Measurements from ENCODE around the gene ZGLP1.

Gene ZGLP1

DNA sequence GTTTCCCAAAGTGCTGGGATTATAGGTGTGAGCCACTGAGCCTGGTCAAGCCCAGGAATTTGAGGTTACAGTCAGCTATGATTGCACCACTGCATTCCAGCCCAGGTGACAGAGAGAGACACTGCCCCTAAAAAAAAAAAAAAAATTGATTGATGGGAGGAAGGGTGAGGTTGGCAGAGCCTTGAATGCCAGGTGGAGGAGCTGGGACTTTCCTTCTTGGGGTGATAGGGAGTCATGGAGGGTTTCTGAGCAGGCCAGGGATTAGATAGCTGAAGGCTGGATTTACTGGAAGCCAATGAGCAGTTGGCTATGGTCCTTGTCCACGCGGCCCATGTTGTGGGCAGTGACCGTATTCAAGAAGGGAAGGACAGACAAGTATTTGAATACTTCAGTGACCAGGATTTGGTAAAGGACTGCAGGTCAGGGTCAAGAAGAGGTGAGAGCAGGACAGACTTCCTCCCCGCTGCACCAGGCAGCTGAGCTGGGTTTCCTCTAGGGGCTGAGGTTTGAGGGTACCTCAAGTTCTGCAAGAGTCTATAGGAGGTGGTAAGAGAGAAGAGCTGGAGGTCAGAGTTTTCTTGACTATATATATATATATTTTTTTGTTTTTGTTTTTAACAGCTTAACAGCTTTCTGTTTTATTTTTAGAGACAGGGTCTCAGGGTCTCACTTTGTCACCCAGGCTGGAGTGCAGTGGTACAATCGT lies 29.7 kb downstream of the ZGLP1 start:
- DNase-seq (ENCODE audit: insufficient read length, low spot score), result no peak
- no peak for TF ChIP-seq CTCF (IDR thresholded peaks at IDR 0.05; ENCODE audit: insufficient read depth, missing control alignments)
- no peak for FAIRE-seq

GRCh38 chr19:10278935-10279334 lies 30.7 kb downstream of the ZGLP1 start:
- DNase-seq (ENCODE audit: insufficient read length, low spot score) (no peak), FAIRE-seq (no peak)
- no peak for TF ChIP-seq CTCF (IDR thresholded peaks at IDR 0.05; ENCODE audit: insufficient read depth, missing control alignments)

DNA sequence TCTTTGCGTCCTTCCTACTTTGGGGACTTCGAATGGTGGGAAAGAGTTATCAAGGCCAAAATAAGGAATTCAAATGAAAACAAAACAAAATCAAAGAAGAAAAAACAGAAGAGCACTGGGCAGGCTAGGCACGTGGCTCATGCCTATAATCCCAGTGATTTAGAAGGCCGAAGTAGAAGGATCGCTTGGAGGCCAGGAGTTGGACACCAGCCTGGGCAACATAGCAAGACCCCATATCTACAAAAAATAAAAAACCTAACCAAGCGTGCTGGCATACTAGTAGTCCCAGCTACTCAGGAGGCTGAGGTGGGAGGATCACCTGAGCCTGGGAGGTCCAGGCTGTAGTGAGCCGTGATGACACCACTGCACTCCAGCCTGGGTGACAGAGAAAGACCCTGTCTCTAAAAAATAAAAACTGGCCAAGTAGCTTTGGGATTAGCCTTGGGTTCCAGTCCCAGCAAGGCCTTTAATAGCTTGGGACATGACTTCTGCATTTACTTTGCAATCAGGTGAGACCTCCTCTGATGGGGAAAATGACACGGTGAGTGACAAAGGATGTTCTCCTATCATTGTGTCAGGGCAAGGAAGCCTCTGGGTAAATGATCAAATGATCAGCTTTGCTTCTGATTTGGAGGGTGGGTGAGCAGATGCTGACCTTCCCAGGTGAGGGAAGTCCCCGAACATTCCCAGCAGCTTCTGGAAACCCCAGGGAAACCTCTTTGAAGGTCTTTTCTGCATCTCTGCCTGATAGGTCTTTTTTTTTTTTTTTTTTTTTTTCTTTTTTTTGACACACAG lies 31.6 kb downstream of the ZGLP1 start:
- FAIRE-seq, result no peak
- no peak for TF ChIP-seq CTCF (IDR thresholded peaks at IDR 0.05; ENCODE audit: insufficient read depth, missing control alignments)
- no peak for DNase-seq (ENCODE audit: insufficient read length, low spot score)

GRCh38 chr19:10274589-10274988 lies 35.0 kb downstream of the ZGLP1 start:
- no peak for TF ChIP-seq CTCF (IDR thresholded peaks at IDR 0.05; ENCODE audit: insufficient read depth, missing control alignments)
- DNase-seq (ENCODE audit: insufficient read length, low spot score), result no peak
- FAIRE-seq, result no peak

GRCh38 chr19:10271543-10272086 lies 38.0 kb downstream of the ZGLP1 start:
- FAIRE-seq (no peak), DNase-seq (ENCODE audit: insufficient read length, low spot score) (no peak)
- TF ChIP-seq CTCF (IDR thresholded peaks at IDR 0.05; ENCODE audit: insufficient read depth, missing control alignments), result no peak

DNA sequence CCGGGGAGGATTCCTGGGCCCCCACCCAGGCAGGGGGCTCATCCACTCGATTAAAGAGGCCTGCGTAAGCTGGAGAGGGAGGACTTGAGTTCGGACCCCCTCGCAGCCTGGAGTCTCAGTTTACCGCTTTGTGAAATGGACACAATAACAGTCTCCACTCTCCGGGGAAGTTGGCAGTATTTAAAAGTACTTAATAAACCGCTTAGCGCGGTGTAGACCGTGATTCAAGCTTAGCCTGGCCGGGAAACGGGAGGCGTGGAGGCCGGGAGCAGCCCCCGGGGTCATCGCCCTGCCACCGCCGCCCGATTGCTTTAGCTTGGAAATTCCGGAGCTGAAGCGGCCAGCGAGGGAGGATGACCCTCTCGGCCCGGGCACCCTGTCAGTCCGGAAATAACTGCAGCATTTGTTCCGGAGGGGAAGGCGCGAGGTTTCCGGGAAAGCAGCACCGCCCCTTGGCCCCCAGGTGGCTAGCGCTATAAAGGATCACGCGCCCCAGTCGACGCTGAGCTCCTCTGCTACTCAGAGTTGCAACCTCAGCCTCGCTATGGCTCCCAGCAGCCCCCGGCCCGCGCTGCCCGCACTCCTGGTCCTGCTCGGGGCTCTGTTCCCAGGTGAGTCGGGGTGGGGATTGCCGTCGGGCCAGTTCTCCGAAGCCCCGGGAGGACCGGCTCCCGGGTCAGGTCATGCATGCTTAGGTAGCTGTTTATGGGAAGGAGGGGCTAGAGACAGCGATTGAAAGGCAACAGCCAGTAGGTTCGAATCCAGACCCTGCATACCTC lies 38.8 kb downstream of the ZGLP1 start, which contains the start of gene ICAM1:
Gene ICAM1, plus strand, starts transcription at position 505 of the 779 bp plus-strand sequence. Its CDS starts 40 bp downstream, at position 545.
- FAIRE-seq (no peak), DNase-seq (ENCODE audit: insufficient read length, low spot score) (no peak)
- no peak for TF ChIP-seq CTCF (IDR thresholded peaks at IDR 0.05; ENCODE audit: insufficient read depth, missing control alignments)

All from D721Med (cell line).